ENCODE data around the gene RABL6. TPM values are rescaled to one million over a fixed set of nuclear protein-coding genes. Genes with fewer than 3 reads are reported as not detected.
"Not testable (repeated sequence)": the region's sequence is repeated elsewhere in the genome, so short reads cannot be mapped to it uniquely, and the experiment has no call there.

RABL6 gene
- polyA plus RNA-seq (2014; cell fraction: cytosol; rRNA removed), result 90.9 and 95.5 TPM in 2 replicates
- 158 and 167 TPM in 2 replicates for polyA plus RNA-seq (2014; cell fraction: nucleus; rRNA removed)

GRCh38 chr9:136807281-136808074 is at the start of gene RABL6:
Gene RABL6 (plus strand): TSS chr9:136807948. CDS start chr9:136808197, 249 bp downstream.
- peak; percentile 65 for DNase-seq (ENCODE audit: low spot score)

- DNase-seq (ENCODE audit: low spot score), result no peak
These were observed 48.7 kb upstream of the RABL6 start for GRCh38 chr9:136759001-136759400.

- no peak for DNase-seq (ENCODE audit: low spot score)
These were observed 48.1 kb upstream of the RABL6 start for GRCh38 chr9:136759436-136760325.

GRCh38 chr9:136760424-136760823 is 47.3 kb upstream of the RABL6 start:
- DNase-seq (ENCODE audit: low spot score), result peak; percentile 71

GRCh38 chr9:136760834-136761544 is 46.8 kb upstream of the RABL6 start:
- peak; percentile 89 for DNase-seq (ENCODE audit: low spot score)

GRCh38 chr9:136761545-136761981 is 46.2 kb upstream of the RABL6 start:
- no peak for DNase-seq (ENCODE audit: low spot score)

GRCh38 chr9:136762221-136762691 is 45.5 kb upstream of the RABL6 start:
- no peak for DNase-seq (ENCODE audit: low spot score)

GRCh38 chr9:136762915-136763648 is 44.7 kb upstream of the RABL6 start:
- peak; percentile 89 for DNase-seq (ENCODE audit: low spot score)

GRCh38 chr9:136763649-136764035 is 44.1 kb upstream of the RABL6 start:
- DNase-seq (ENCODE audit: low spot score), result no peak

GRCh38 chr9:136764301-136764891 is 43.4 kb upstream of the RABL6 start, which contains the start of gene LCN15:
Gene LCN15 (minus strand): TSS chr9:136764518. CDS start chr9:136764488, 30 bp downstream.
- no peak for DNase-seq (ENCODE audit: low spot score)

GRCh38 chr9:136765041-136765440 is 42.7 kb upstream of the RABL6 start:
- DNase-seq (ENCODE audit: low spot score), result no peak

- DNase-seq (ENCODE audit: low spot score), result not testable (repeated sequence)
These were observed 41.9 kb upstream of the RABL6 start for GRCh38 chr9:136765745-136766409.

- DNase-seq (ENCODE audit: low spot score), result peak; percentile 72
These were observed 41.2 kb upstream of the RABL6 start for GRCh38 chr9:136766410-136767120.

GRCh38 chr9:136769710-136770191 is 38.0 kb upstream of the RABL6 start:
- no peak for DNase-seq (ENCODE audit: low spot score)

GRCh38 chr9:136771907-136772415 is 35.8 kb upstream of the RABL6 start:
- no peak for DNase-seq (ENCODE audit: low spot score)

- DNase-seq (ENCODE audit: low spot score), result peak; percentile 77
These were observed 34.2 kb upstream of the RABL6 start for GRCh38 chr9:136773386-136774044.

- DNase-seq (ENCODE audit: low spot score), result no peak
These were observed 33.2 kb upstream of the RABL6 start for GRCh38 chr9:136774416-136775045.

GRCh38 chr9:136775191-136775590 is 32.6 kb upstream of the RABL6 start:
- DNase-seq (ENCODE audit: low spot score), result no peak
